Naive thymus-derived CD8-positive, alpha-beta T cell (primary cell): ENCODE data around the gene LRRC8E. TPM values are rescaled to one million over a fixed set of nuclear protein-coding genes. Genes with fewer than 3 reads are reported as not detected.
"Not testable (repeated sequence)": the region's sequence is repeated elsewhere in the genome, so short reads cannot be mapped to it uniquely, and the experiment has no call there.

Source experiments
- ATAC-seq, 2 donors: fragments of 150-1000 bp; cut with Tn5 transposase in 1 of 2; sonication (Bioruptor Pico), chemical (Tn5 transposase) in 1 of 2; 1 replicate in 1 of 2; 2 replicates in 1 of 2; pipeline ENCODE4 v1.10.0; 2021; ENCODE audit warnings: mild to moderate bottlenecking in 2 of 2, moderate library complexity in 2 of 2
- POLR2A ChIA-PET: fragments of 350-600 bp; sonication (Branson Sonifier 250); formaldehyde crosslinking; loops from one replicate; lab custom pipeline; 2021; ENCODE audit warnings: antibody characterized with exemption; lab: Charles Lee
- DNase-seq, 10 donors: peaks; one replicate each; pipeline versions ENCODE4 v3.0.0 to v3.0.0-alpha.2; 2020 to 2022
- H3K27ac Mint-ChIP-seq, 10 donors: one replicate each; pipeline ENCODE4 v1.8.0; 2020 to 2022; ENCODE audit warnings: mild to moderate bottlenecking in 10 of 10, mixed read lengths in 10 of 10, moderate library complexity in 4 of 10, inconsistent platforms in 1 of 10
- H3K27me3 Mint-ChIP-seq, 5 donors: one replicate each; pipeline ENCODE4 v1.8.0; 2021 to 2022; ENCODE audit warnings: mixed read lengths in 5 of 5
- H3K36me3 Mint-ChIP-seq, 3 donors: one replicate each; pipeline ENCODE4 v1.8.0; 2020 to 2022; ENCODE audit warnings: mixed read lengths in 3 of 3, mild to moderate bottlenecking in 2 of 3, inconsistent platforms in 1 of 3
- H3K4me1 Mint-ChIP-seq, 4 donors: one replicate each; pipeline ENCODE4 v1.8.0; 2021 to 2022; ENCODE audit warnings: mixed read lengths in 4 of 4
- H3K4me3 Mint-ChIP-seq, 10 donors: one replicate each; pipeline ENCODE4 v1.8.0; 2020 to 2022; ENCODE audit warnings: mild to moderate bottlenecking in 10 of 10, mixed read lengths in 10 of 10, moderate library complexity in 6 of 10, inconsistent platforms in 1 of 10
- H3K9me3 Mint-ChIP-seq, 9 donors: one replicate each; pipeline ENCODE4 v1.8.0; 2020 to 2022; ENCODE audit warnings: mixed read lengths in 9 of 9, mild to moderate bottlenecking in 3 of 9, inconsistent platforms in 1 of 9, moderate library complexity in 1 of 9
- polyA plus RNA-seq, 3 donors: library from polyadenylated mRNA; unstranded; fragments of 300-500 nt; fragmentation: Illumina TruSeq; gene quantifications; one replicate each; pipeline ENCODE4 v1.2.3, GENCODE V29; 2021
- total RNA-seq, 8 experiments: library from RNA in 2 of 8; stranded (reverse) in 2 of 8; gene quantifications; one replicate each; pipeline ENCODE4 v1.2.3 and lab custom pipeline; 2021 to 2026

LRRC8E gene
- total and polyA plus RNA-seq, 5 experiments from 2014 or later = not detected

DNA sequence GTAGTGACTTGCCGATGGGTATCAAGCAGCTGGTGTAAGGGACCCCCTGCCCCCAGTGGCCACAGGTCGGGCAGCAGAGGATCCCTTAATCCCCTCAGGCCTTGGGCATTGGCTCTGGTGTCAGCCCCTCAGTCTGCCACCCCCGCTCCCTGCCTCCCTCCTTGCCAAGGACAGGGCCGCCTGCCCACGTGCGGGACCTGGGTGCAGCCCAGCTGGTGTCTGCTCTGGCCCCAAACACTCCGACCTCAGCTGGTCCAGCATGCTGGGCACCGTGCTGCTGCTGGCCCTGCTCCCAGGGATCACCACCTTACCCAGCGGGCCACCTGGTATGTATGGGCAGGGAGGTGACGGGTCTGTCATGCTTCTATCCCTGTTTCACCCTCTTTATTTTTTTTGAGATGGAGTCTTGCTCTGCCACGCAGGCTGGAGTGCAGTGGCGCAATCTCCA is 26.3 kb downstream of the LRRC8E start, which contains the start of gene TGFBR3L:
Gene TGFBR3L (plus strand): TSS at position 233 of the 448 bp plus-strand sequence.
- Mint-ChIP-seq H3K4me3 (peak within 1 kb of the TSS; percentile 14 to 77 (median 62)), H3K27me3 (peaks cover 10 to 34% (median 13%) of the 10 kb centered on the region in 5 donors), H3K27ac (peak within 1 kb of the TSS in 3 of 10 donors; percentile 38 to 57 (median 51)), H3K36me3 (peaks cover 0 to 30% (median 12%) of the 10 kb centered on the region in 3 donors), H3K4me1 (peaks cover 8 to 23% (median 20%) of the 10 kb centered on the region in 4 donors), H3K9me3 (no peaks in the 10 kb centered on the region)
- POLR2A ChIA-PET = no interaction called here
- DNase-seq (no peak), ATAC-seq (no peak)

DNA sequence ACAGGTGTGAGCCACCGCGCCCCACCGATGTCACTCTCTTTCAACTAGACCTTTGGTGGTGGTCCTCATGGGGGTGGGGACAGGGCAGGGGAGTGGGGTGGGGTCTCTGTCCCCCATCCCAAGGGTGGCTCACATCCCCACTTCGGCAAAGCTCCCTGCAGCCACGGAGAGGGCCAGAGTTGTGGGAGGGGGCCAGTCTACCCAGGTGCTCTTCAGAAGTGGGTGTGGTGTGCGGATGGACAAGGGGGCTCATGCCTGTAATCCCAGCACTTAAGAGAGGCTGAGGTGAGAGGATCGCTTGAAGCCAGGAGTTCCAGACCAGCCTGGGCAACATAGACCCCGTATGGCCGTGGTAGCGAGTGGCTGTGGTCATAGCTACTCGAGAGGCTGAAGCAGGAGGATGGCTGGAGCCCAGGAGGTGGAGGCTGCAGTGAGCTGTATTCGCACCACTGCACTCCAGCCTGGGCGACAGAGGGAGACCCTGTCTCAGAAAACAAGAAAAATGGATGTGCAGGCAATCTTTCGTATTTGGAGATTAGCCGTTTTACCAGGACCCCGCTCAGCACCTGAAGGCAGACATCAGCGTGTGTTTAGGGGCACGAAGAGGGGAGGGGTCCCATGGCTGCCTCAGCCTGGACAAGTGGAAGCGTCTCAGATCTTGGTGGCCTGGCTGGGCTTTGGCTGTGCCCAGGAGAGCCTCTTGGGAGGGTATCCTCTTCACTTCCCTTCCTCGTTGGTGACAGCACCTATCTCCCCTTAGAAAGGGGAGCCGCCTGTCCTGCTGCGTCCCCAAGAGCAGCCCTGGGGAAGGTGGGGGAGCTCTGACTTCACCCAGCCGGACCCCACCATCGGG is 27.2 kb downstream of the LRRC8E start:
- Mint-ChIP-seq H3K9me3 (no peaks in the 10 kb centered on the region), H3K27me3 (peaks cover 11 to 39% (median 18%) of the 10 kb centered on the region in 5 donors), H3K4me3 (peak overlapping the region; percentile 33 to 77 (median 61)), H3K36me3 (peaks cover 0 to 30% (median 12%) of the 10 kb centered on the region in 3 donors), H3K4me1 (peaks cover 13 to 28% (median 26%) of the 10 kb centered on the region in 4 donors), H3K27ac (peak overlapping the region in 4 of 10 donors; percentile 38 to 57 (median 46))
- ATAC-seq (no peak), DNase-seq (peak in 1 of 10 donors; percentile 64)
- POLR2A ChIA-PET = interaction anchor here (0.6 to 1.3 kb wide), 6 partner anchors 12 to 46 kb away, joined by 4 to 7 read pairs (median 5); partner anchors contain the start of gene MAP2K7

DNA sequence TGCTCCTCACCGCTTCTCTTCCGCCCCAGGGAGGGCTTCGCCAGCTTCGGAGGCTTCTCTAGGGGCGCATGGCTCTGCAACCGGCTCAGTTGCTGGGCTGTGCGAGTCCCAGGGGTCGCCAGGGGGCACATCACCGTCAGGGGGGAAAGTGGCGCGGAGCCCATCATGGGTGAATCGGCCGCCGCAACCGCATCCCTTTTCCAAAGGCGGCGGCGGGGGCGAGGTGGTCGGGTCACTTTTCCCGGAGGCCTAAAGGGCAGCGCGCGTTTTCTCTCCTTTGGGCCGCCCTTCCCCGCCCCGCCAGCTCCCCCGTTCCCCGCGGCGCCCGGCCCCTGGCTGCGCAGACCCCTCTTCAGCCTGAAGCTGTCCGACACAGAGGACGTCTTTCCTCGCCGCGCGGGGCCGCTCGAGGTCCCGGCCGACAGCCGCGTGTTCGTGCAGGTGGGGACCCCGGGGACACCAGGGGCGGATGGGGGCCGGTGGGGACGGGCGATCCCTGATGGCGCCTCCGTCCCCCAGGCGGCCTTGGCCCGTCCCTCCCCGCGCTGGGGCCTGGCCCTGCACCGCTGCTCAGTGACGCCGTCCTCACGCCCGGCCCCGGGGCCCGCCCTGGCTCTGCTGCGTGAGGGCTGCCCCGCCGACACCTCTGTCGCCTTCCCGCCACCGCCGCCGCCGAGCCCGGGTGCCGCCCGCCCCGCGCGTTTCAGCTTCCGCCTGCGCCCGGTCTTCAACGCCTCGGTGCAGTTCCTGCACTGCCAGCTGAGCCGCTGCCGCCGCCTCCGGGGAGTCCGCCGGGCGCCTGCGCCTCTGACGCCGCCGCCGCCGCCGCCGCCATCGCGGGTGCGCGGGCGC is 28.0 kb downstream of the LRRC8E start:
- DNase-seq (peak in 6 of 10 donors; percentile 23 to 50 (median 40)), ATAC-seq (peak; percentile 1 to 3)
- Mint-ChIP-seq H3K4me1 (peaks cover 16 to 34% (median 31%) of the 10 kb centered on the region in 4 donors), H3K36me3 (peaks cover 0 to 24% (median 11%) of the 10 kb centered on the region in 3 donors), H3K27me3 (peaks cover 11 to 39% (median 18%) of the 10 kb centered on the region in 5 donors), H3K9me3 (no peaks in the 10 kb centered on the region), H3K4me3 (peak overlapping the region in 9 of 10 donors; percentile 23 to 80 (median 61)), H3K27ac (peak overlapping the region in 3 of 10 donors; percentile 33 to 51 (median 40))
- POLR2A ChIA-PET = interaction anchor here (0.6 to 7.5 kb wide), 9 partner anchors 8 to 52 kb away, joined by 3 to 66 read pairs (median 5); partner anchors contain the start of genes MAP2K7 and TIMM44

DNA sequence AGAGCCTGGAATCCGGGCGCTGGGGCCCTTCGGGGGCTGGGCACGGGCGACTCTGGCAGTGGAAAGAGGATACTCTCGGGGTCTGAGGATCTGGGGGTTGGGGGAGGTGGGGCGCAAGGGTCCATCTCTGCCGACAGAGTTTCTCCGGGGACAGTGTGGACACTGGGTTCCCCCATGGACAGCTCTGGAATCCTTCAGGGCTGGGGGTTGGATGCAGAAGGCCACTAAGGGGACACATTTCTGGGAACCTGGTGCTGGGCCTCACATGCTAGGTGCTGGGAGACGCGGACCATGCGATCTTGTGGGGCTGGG is 28.6 kb downstream of the LRRC8E start:
- POLR2A ChIA-PET = interaction anchor here (0.7 to 7.5 kb wide), 5 partner anchors 8 to 52 kb away, joined by 3 to 66 read pairs (median 5); partner anchors contain the start of gene TIMM44
- peaks cover 0 to 20% (median 7%) of the 10 kb centered on the region in 3 donors for H3K36me3 Mint-ChIP-seq
- H3K27ac Mint-ChIP-seq = peak overlapping the region in 1 of 10 donors; percentile 60
- H3K4me1 Mint-ChIP-seq = peaks cover 18 to 40% (median 36%) of the 10 kb centered on the region in 4 donors
- no peaks in the 10 kb centered on the region for H3K9me3 Mint-ChIP-seq
- DNase-seq (no peak), ATAC-seq (no peak)
- peaks cover 11 to 39% (median 18%) of the 10 kb centered on the region in 5 donors for H3K27me3 Mint-ChIP-seq
- peak overlapping the region; percentile 62 to 85 (median 79) for H3K4me3 Mint-ChIP-seq

DNA sequence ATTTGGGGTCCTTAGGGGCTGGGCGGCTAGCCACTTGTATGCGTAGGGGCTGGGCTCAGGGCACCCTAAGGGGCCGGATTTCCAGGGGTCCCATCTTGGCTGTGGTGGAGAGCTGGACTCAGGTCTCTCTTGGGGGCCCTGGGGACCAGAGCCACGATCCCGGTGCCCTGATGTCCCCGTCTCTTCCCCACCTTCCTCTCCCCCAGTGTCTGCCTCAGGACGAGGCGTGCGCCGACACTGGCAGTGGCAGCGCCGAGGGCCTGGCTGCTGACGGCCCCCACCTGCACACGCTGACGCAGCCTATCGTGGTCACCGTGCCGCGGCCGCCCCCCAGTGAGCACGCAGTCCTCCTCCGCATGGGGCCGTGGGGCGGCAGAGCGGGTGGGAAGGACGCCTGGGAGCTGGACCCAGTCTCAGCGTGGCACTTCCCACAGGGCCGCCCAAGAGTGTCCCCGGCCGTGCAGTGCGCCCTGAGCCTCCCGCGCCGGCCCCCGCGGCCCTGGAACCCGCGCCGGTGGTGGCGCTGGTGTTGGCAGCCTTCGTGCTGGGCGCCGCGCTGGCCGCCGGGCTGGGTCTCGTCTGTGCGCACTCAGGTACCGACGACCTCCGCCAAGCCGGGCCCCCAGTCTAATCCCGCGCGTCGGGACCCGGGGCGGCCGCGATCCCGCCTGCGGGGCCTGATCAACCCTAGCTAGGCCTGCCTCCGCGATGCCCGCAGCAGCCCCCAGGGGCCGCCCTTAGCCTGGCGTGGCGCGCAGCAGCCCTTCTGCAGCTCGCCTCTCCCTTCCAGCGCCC is 29.2 kb downstream of the LRRC8E start:
- ATAC-seq (peak; percentile 20 to 35), DNase-seq (peak in 6 of 10 donors; percentile 36 to 56 (median 53))
- peak overlapping the region in 4 of 10 donors; percentile 43 to 73 (median 60) for H3K27ac Mint-ChIP-seq
- POLR2A ChIA-PET = interaction anchor here (0.6 to 7.5 kb wide), 7 partner anchors 9 to 299 kb away, joined by 3 to 69 read pairs (median 6); partner anchors contain the start of genes MAP2K7 and TIMM44
- H3K4me3 Mint-ChIP-seq = peak overlapping the region; percentile 12 to 85 (median 79)
- H3K9me3 Mint-ChIP-seq = no peaks in the 10 kb centered on the region
- H3K36me3 Mint-ChIP-seq = peaks cover 0 to 23% (median 4%) of the 10 kb centered on the region in 3 donors
- peaks cover 18 to 44% (median 41%) of the 10 kb centered on the region in 4 donors for H3K4me1 Mint-ChIP-seq
- H3K27me3 Mint-ChIP-seq = peaks cover 11 to 39% (median 18%) of the 10 kb centered on the region in 5 donors

DNA sequence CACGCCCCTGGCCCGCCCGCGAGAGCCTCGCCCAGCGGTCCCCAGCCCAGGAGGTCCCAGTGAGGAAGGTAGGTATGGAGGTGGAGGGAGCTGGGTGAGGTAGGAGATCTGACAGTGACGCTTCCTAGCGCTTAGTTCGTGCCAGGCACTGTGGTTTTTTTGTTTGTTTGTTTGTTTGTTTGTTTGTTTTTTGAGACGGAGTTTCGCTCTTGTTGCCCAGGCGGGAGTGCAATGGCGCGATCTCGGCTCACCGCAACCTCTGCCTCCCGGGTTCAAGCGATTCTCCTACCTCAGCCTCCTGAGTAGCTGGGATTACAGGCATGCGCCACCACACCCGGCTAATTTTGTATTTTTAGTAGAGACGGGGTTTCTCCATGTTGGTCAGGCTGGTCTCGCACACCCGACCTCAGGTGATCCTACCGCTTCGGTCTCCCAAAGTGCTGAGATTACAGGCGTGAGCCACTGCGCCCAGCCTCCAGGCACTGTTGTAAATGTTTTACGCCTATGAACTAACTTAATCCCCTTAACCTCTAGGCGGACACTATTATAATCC is 29.8 kb downstream of the LRRC8E start:
- Mint-ChIP-seq H3K36me3 (peaks cover 0 to 20% (median under 1%) of the 10 kb centered on the region in 3 donors), H3K4me1 (peaks cover 18 to 48% (median 43%) of the 10 kb centered on the region in 4 donors), H3K4me3 (peak overlapping the region; percentile 39 to 65 (median 56)), H3K27ac (peak overlapping the region in 5 of 10 donors; percentile 20 to 73 (median 43)), H3K27me3 (peaks cover 11 to 39% (median 18%) of the 10 kb centered on the region in 5 donors)
- not testable (repeated sequence) for DNase-seq, ATAC-seq, H3K9me3 Mint-ChIP-seq
- POLR2A ChIA-PET = interaction anchor here (0.6 to 7.5 kb wide), 4 partner anchors 10 to 298 kb away, joined by 6 to 69 read pairs (median 36); partner anchors contain the start of genes MAP2K7 and TIMM44

DNA sequence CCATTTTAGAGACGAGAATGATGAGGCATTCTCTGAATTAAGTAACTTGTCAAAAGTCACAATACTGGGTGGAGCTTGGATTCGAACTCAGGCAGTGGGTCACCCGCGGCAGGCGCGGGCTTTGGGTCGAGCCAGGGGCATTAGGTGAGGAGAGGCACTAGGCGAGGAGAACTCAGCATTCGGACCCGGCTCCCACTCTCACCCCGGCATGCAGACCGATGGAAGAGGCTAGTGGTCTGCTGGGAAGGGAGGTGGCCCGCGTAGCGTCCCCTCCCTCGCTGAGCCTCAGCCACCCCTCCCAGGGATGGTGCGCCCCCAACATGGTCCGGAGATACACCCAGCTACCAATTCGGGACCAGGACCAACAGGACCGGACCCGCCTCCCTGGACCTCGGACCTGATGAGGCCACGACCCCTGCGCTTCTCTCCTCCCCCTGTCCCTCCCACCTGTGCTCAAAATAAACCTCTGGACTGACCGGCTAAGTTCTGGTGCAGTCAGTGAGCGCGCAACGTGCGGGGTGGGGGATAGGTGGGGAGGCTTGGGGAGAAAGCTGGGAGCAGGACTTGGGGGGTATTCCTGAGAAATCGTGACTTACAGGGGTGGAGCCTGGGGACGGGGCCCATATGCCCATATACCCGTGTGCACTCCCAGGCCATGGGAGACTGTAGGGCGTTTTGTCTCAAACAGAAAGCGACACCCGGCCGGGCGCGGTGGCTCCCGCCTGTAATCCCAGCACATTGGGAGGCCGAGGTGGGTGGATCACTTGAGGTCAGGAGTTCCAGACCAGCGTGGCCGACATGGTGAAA is 30.5 kb downstream of the LRRC8E start:
- POLR2A ChIA-PET = interaction anchor here (0.7 to 7.5 kb wide), 6 partner anchors 10 to 56 kb away, joined by 3 to 69 read pairs (median 21); partner anchors contain the start of genes MAP2K7 and TIMM44
- no peak for ATAC-seq
- peak overlapping the region in 2 of 10 donors; percentile 33 to 58 for H3K27ac Mint-ChIP-seq
- peak overlapping the region in 8 of 10 donors; percentile 60 to 95 (median 86) for H3K4me3 Mint-ChIP-seq
- peaks cover 11 to 39% (median 18%) of the 10 kb centered on the region in 5 donors for H3K27me3 Mint-ChIP-seq
- DNase-seq = no peak
- peaks cover 0 to 18% (median 0%) of the 10 kb centered on the region in 3 donors for H3K36me3 Mint-ChIP-seq
- H3K4me1 Mint-ChIP-seq = peaks cover 18 to 50% (median 46%) of the 10 kb centered on the region in 4 donors
- H3K9me3 Mint-ChIP-seq = no peaks in the 10 kb centered on the region

DNA sequence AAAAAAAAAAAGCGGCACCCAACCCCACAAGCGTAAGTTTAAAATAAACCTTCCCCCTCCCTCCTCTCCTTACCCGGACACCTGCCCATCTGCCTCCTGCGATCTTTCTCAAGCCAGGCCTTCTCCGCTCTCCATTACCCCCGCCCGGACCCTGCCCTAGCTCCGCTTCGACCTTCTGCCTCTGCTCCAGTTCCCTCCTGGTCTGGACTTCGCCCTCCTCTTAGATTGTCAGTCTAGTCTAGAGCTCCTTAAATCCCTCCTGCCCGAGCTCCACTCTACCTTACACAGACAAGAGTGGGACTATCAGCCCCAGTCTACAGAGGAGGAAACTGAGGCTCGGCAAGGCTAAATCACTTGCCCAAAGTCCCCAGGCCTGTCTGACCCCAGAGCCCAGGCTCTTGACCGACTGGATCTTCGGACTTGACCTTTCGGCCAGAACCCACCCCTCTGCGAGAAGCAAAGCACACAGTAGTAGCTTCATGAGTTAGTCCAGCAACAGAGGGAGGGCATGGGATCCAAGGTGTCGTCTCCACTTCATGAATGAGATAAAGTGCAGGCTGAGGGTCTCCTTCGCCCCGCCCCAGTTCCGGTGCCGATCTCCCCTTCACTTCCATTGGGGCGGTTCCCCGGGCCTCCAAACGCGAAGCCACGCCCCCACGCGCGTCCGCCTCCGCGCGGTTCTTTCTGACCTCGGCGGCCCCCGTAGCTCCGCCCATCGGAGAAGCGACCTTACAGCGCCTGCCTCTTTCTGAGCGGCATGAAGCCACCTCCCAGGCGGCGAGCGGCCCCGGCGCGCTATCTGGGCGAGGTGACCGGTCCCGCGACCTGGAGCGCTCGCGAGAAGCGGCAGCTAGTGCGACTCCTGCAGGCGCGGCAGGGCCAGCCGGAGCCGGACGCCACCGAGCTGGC is 31.6 kb downstream of the LRRC8E start, which contains the start of gene SNAPC2:
Gene SNAPC2 (plus strand): TSS at position 729 of the 909 bp plus-strand sequence. CDS start 29 bp downstream, at position 758.
- peak; percentile 92 to 100 (median 97) for DNase-seq
- POLR2A ChIA-PET = interaction anchor here (0.7 to 7.5 kb wide), 21 partner anchors 9 to 571 kb away, joined by 3 to 69 read pairs (median 4); partner anchors contain the start of genes ARHGEF18, ELAVL1, MAP2K7 and NDUFA7
- peak; percentile 70 to 73 for ATAC-seq
- Mint-ChIP-seq H3K4me1 (peaks cover 19 to 50% (median 47%) of the 10 kb centered on the region in 4 donors), H3K27ac (peak within 1 kb of the TSS; percentile 41 to 97 (median 92)), H3K36me3 (peaks cover 0 to 14% (median 0%) of the 10 kb centered on the region in 3 donors), H3K27me3 (peaks cover 11 to 33% (median 18%) of the 10 kb centered on the region in 5 donors), H3K4me3 (peak within 1 kb of the TSS; percentile 84 to 95 (median 92)), H3K9me3 (peaks cover 0 to 2% (median 0%) of the 10 kb centered on the region in 9 donors)
